H1 (cell line): ENCODE data around the gene OPA3. TPM values are rescaled to one million over a fixed set of nuclear protein-coding genes. Genes with fewer than 3 reads are reported as not detected.

Source experiments
- CTCF ChIA-PET: fragments of 300-600 bp; sonication (Branson Sonifier 250); formaldehyde crosslinking; loops from one replicate; lab custom pipeline; 2021; ENCODE audit not compliant: partially characterized antibody; lab: Charles Lee
- POLR2A ChIA-PET: fragments of 300-600 bp; sonication (Branson Sonifier 250); formaldehyde crosslinking; loops from one replicate; lab custom pipeline; 2021; ENCODE audit warnings: inconsistent platforms; ENCODE audit not compliant: partially characterized antibody; lab: Charles Lee
- DNase-seq, 2 experiments: peaks; one replicate each; pipeline versions ENCODE4 v3.0.0 to v3.0.0-alpha.2; 2010 to 2022; ENCODE audit warnings: low spot score in 2 of 2, low read depth in 1 of 2, mixed read lengths in 1 of 2
- FAIRE-seq: peaks from 2 replicates; lab custom pipeline; 2011; peaks lifted over from hg19 to GRCh38; lab: Jason Lieb, UNC
- H2AFZ ChIP-seq: 2 replicates; pipeline ENCODE4 v1.8.1; 2012; ENCODE audit warnings: low read length, inconsistent platforms
- H2AK5ac ChIP-seq: 2 replicates; pipeline ENCODE4 v1.6.1; 2013; ENCODE audit warnings: low read depth, low read length
- H2BK120ac ChIP-seq: replicated peaks from 2 replicates; pipeline ENCODE3; 2013; ENCODE audit warnings: low read depth, low read length, inconsistent platforms
- H2BK12ac ChIP-seq: 2 replicates; pipeline ENCODE4 v1.6.1; 2013; ENCODE audit warnings: low read depth, low read length
- H2BK15ac ChIP-seq: 2 replicates; pipeline ENCODE4 v1.6.1; 2013; ENCODE audit warnings: low read length
- H2BK20ac ChIP-seq: 2 replicates; pipeline ENCODE4 v1.6.1; 2013; ENCODE audit warnings: low read length
- H2BK5ac ChIP-seq: 2 replicates; pipeline ENCODE4 v1.6.1; 2013; ENCODE audit warnings: low read depth, low read length
- H3K14ac ChIP-seq: 2 replicates; pipeline ENCODE4 v1.6.1; 2013; ENCODE audit warnings: inconsistent platforms; ENCODE audit not compliant: insufficient read length
- H3K18ac ChIP-seq: 2 replicates; pipeline ENCODE4 v1.6.1; 2013; ENCODE audit warnings: low read length; ENCODE audit errors: extremely low read depth
- H3K23ac ChIP-seq: 2 replicates; pipeline ENCODE4 v1.6.1; 2013; ENCODE audit warnings: inconsistent platforms; ENCODE audit not compliant: insufficient read length
- H3K23me2 ChIP-seq: 2 replicates; pipeline ENCODE4 v1.6.1; 2013; ENCODE audit warnings: low read depth, low read length
- H3K27ac ChIP-seq: 2 replicates; pipeline ENCODE4 v1.6.1; 2011; ENCODE audit warnings: low read depth, low read length, inconsistent platforms
- H3K27me3 ChIP-seq, 4 experiments: replicated peaks in 1 of 4; 1 replicate in 1 of 4; 2 replicates in 3 of 4; pipeline versions ENCODE4 v1.6.1 to v1.8.1; 2011 to 2013; ENCODE audit warnings: low read length in 3 of 4, mild to moderate bottlenecking in 3 of 4, inconsistent platforms in 2 of 4, mixed read lengths in 2 of 4, moderate library complexity in 1 of 4; ENCODE audit not compliant: control insufficient read depth in 3 of 4, insufficient read depth in 3 of 4; ENCODE audit errors: extremely low read depth in 1 of 4
- H3K36me3 ChIP-seq, 4 experiments: 2 replicates each; pipeline versions ENCODE4 v1.6.1 to v1.8.1; 2011 to 2013; ENCODE audit warnings: mild to moderate bottlenecking in 4 of 4, low read length in 3 of 4, moderate library complexity in 2 of 4, control low read depth in 1 of 4, inconsistent platforms in 1 of 4; ENCODE audit not compliant: insufficient read depth in 4 of 4, control insufficient read depth in 2 of 4
- H3K4ac ChIP-seq: replicated peaks from 2 replicates; pipeline ENCODE3; 2013; ENCODE audit warnings: low read length, low read depth, mixed read lengths, inconsistent platforms; ENCODE audit not compliant: insufficient read length
- H3K4me1 ChIP-seq, 4 experiments: replicated peaks in 1 of 4; 1 replicate in 1 of 4; 2 replicates in 3 of 4; pipeline versions ENCODE4 v1.6.1 to v1.8.1; 2011 to 2013; ENCODE audit warnings: low read length in 3 of 4, inconsistent platforms in 2 of 4, mixed read lengths in 1 of 4; ENCODE audit not compliant: insufficient read depth in 4 of 4, control insufficient read depth in 3 of 4
- H3K4me2 ChIP-seq, 2 experiments: 2 replicates each; pipeline versions ENCODE4 v1.6.1 to v1.8.1; 2011 to 2013; ENCODE audit warnings: low read depth in 2 of 2, low read length in 2 of 2, control low read depth in 1 of 2, inconsistent platforms in 1 of 2, mild to moderate bottlenecking in 1 of 2; ENCODE audit not compliant: insufficient read depth in 1 of 2
- H3K4me3 ChIP-seq, 4 experiments: fragments of 200-600, 300-600 bp in 1 of 4; sonication (generic), shearing (Covaris generic), sonication (Bioruptor Twin) in 1 of 4; 2 replicates each; pipeline versions ENCODE4 v1.5.1 to v1.8.1; 2011 to 2016; ENCODE audit warnings: low read length in 4 of 4, low read depth in 3 of 4, control low read depth in 2 of 4, inconsistent platforms in 2 of 4, mild to moderate bottlenecking in 2 of 4, mixed read lengths in 1 of 4, moderate library complexity in 1 of 4; ENCODE audit not compliant: insufficient read depth in 2 of 4; ENCODE audit errors: extremely low read depth in 1 of 4
- H3K56ac ChIP-seq: replicated peaks from 2 replicates; pipeline ENCODE3; 2013; ENCODE audit warnings: low read depth, mild to moderate bottlenecking, mixed read lengths, low read length, inconsistent platforms; ENCODE audit not compliant: insufficient read length
- H3K79me1 ChIP-seq: 2 replicates; pipeline ENCODE4 v1.6.1; 2013; ENCODE audit warnings: low read depth, low read length, control low read depth
- H3K79me2 ChIP-seq, 2 experiments: 2 replicates each; pipeline versions ENCODE4 v1.6.1 to v1.8.1; 2012 to 2013; ENCODE audit warnings: low read length in 2 of 2, mild to moderate bottlenecking in 2 of 2, inconsistent platforms in 1 of 2; ENCODE audit not compliant: insufficient read depth in 2 of 2, control insufficient read depth in 1 of 2
- H3K9ac ChIP-seq, 4 experiments: replicated peaks in 1 of 4; 1 replicate in 1 of 4; 2 replicates in 3 of 4; pipeline versions ENCODE4 v1.6.1 to v1.8.1; 2011 to 2013; ENCODE audit warnings: low read depth in 3 of 4, low read length in 3 of 4, control low read depth in 2 of 4, mild to moderate bottlenecking in 2 of 4, moderate library complexity in 2 of 4, inconsistent platforms in 1 of 4; ENCODE audit errors: extremely low read depth in 1 of 4
- H3K9me3 ChIP-seq, 2 experiments: 2 replicates each; pipeline versions ENCODE4 v1.6.1 to v1.8.1; 2012 to 2013; ENCODE audit warnings: mild to moderate bottlenecking in 2 of 2, moderate library complexity in 2 of 2, control low read depth in 1 of 2, inconsistent platforms in 1 of 2, low read depth in 1 of 2, low read length in 1 of 2, mixed read lengths in 1 of 2; ENCODE audit not compliant: insufficient read depth in 2 of 2
- H4K20me1 ChIP-seq, 2 experiments: replicated peaks in 1 of 2; 2 replicates each; pipeline versions ENCODE3 to v1.8.1; 2011 to 2013; ENCODE audit warnings: inconsistent platforms in 2 of 2, low read length in 2 of 2, mild to moderate bottlenecking in 1 of 2; ENCODE audit not compliant: insufficient read depth in 2 of 2, control insufficient read depth in 1 of 2
- H4K5ac ChIP-seq: 2 replicates; pipeline ENCODE4 v1.6.1; 2013; ENCODE audit warnings: low read length, low read depth, mixed read lengths, inconsistent platforms; ENCODE audit not compliant: insufficient read length
- H4K8ac ChIP-seq: 2 replicates; pipeline ENCODE4 v1.8.0; 2013; ENCODE audit warnings: mild to moderate bottlenecking, moderate library complexity, low read length, inconsistent platforms; ENCODE audit not compliant: insufficient read depth; ENCODE audit errors: extremely low read depth
- H4K91ac ChIP-seq: replicated peaks from 2 replicates; pipeline ENCODE3; 2013; ENCODE audit warnings: low read length, mixed read lengths, inconsistent platforms; ENCODE audit not compliant: insufficient read length
- ASH2L ChIP-seq: fragments of 200-600, 300-600 bp; sonication (generic); IDR thresholded peaks from one replicate; pipeline ENCODE4 v1.7.1; 2017; ENCODE audit warnings: low read length
- E2F6 ChIP-seq: IDR thresholded peaks from 2 replicates; pipeline ENCODE4 v1.6.1; 2012; ENCODE audit warnings: inconsistent platforms
- EGR1 ChIP-seq: IDR thresholded peaks from 2 replicates; pipeline ENCODE4 v1.6.1; 2011; ENCODE audit warnings: low read depth, low read length, borderline replicate concordance
- HDAC2 ChIP-seq, 2 experiments: fragments of 300-600 bp in 1 of 2; sonication (generic) in 1 of 2; IDR thresholded peaks; 2 replicates each; pipeline ENCODE4 v1.6.1; 2011 to 2012; ENCODE audit warnings: low read depth in 2 of 2, low read length in 2 of 2, mild to moderate bottlenecking in 2 of 2, moderate library complexity in 2 of 2, borderline replicate concordance in 1 of 2, inconsistent platforms in 1 of 2
- KDM1A ChIP-seq: fragments of 200-600, 300-600 bp; sonication (generic); IDR thresholded peaks from 2 replicates; pipeline ENCODE4 v1.7.1; 2016; ENCODE audit warnings: mild to moderate bottlenecking, low read length, borderline replicate concordance
- KDM5A ChIP-seq: fragments of 200-600 bp; IDR thresholded peaks from 2 replicates; pipeline ENCODE4 v1.7.1; 2012; ENCODE audit warnings: mild to moderate bottlenecking, low read length, inconsistent platforms, mixed read lengths
- NANOG ChIP-seq: IDR thresholded peaks from 2 replicates; pipeline ENCODE4 v1.6.1; 2011; ENCODE audit warnings: low read length, low read depth, mild to moderate bottlenecking, inconsistent platforms; ENCODE audit not compliant: insufficient read depth, poor library complexity, severe bottlenecking
- NRF1 ChIP-seq: IDR thresholded peaks from 2 replicates; pipeline ENCODE4 v1.6.1; 2011; ENCODE audit warnings: mild to moderate bottlenecking, low read depth, low read length, improper control_type of control experiment
- RAD21 ChIP-seq, 2 experiments: IDR thresholded peaks in 1 of 2; conservative IDR thresholded peaks in 1 of 2; 2 replicates each; pipeline ENCODE4 v1.6.1; 2011; ENCODE audit warnings: low read depth in 2 of 2, low read length in 2 of 2, improper control_type of control experiment in 1 of 2, inconsistent platforms in 1 of 2, mild to moderate bottlenecking in 1 of 2, moderate library complexity in 1 of 2
- RBBP5 ChIP-seq: IDR thresholded peaks from 2 replicates; pipeline ENCODE4 v1.7.1; 2012; ENCODE audit warnings: low read depth, mild to moderate bottlenecking, inconsistent platforms, low read length, moderate library complexity, borderline replicate concordance
- SIRT6 ChIP-seq: IDR thresholded peaks from one replicate; pipeline ENCODE4 v1.7.1; 2012; ENCODE audit warnings: low read length, inconsistent platforms
- TAF7 ChIP-seq: optimal IDR thresholded peaks from 2 replicates; pipeline ENCODE3; 2011; ENCODE audit warnings: low read depth, mild to moderate bottlenecking, inconsistent platforms, low read length, moderate library complexity, borderline replicate concordance
- WGBS, 2 experiments: shearing (Covaris generic) in 1 of 2; methylation state at CpG; one replicate each; pipeline versions ENCODE4 v1.1.6 to v1.1.7; 2013 to 2015; ENCODE audit warnings: low lambda C conversion rate in 2 of 2, mixed read lengths in 2 of 2, inconsistent platforms in 1 of 2, low coverage in 1 of 2, missing lambda C conversion rate in 1 of 2; ENCODE audit not compliant: insufficient replicate concordance in 2 of 2, insufficient coverage in 1 of 2, insufficient read length in 1 of 2; ENCODE audit errors: extremely low coverage in 1 of 2, missing lambda C conversion rate in 1 of 2; 5-methylcytosine and 5-hydroxymethylcytosine counted together
- polyA plus RNA-seq, 7 experiments: library from polyadenylated mRNA; depleted of rRNA in 3 of 7; stranded (reverse) in 5 of 7; unstranded in 2 of 7; fragments of >200 nt in 5 of 7; fragments of 200-250 nt in 2 of 7; gene quantifications; 1 replicate in 5 of 7; 2 replicates in 1 of 7; 4 replicates in 1 of 7; pipeline versions ENCODE4 v1.2.1 to v1.2.3, GENCODE V29; 2011 to 2013; ENCODE audit warnings: missing spikeins in 2 of 7, mixed read lengths in 2 of 7
- total RNA-seq: library from RNA; stranded (reverse); fragmentation: NEBNext Ultra II Directional; extraction: Animal tissue kit (Norgen Biotek cat#: 25700); gene quantifications from 2 replicates; pipeline ENCODE4 v1.2.1, GENCODE V29; 2021

The OPA3 gene
- total and polyA plus RNA-seq, 2 of the 8 experiments (the other 6 are each of a cell fraction or from before 2014, with no cell fraction given), result 12.5 to 14.5 TPM

- H3K14ac ChIP-seq, result no peak overlapping the region
- CTCF ChIA-PET, result interaction anchor here (1.0 to 2.4 kb wide), 6 partner anchors 10 to 48 kb away, joined by 3 to 15 read pairs (median 3); no protein-coding TSS in a partner anchor
- H3K56ac ChIP-seq, result no peak overlapping the region
- DNase-seq (no peak), FAIRE-seq (no peak)
- H3K9ac ChIP-seq, result peak overlapping the region in 1 of 4 experiments; percentile 29; a peak in 2 of 7 replicates
- H3K4me1 ChIP-seq, result peaks cover 3 to 8% (median 6%) of the 10 kb centered on the region in 4 experiments; a peak in 6 of 7 replicates
- H2BK5ac ChIP-seq, result peak overlapping the region; percentile 96
- H2BK20ac ChIP-seq, result no peak overlapping the region
- 0 out of 2 replicates have a peak overlapping the region, but pooled peaks have one; percentile 66 for H4K8ac ChIP-seq
- POLR2A ChIA-PET, result interaction anchor here (0.6 to 3.2 kb wide), 3 partner anchors 11 to 238 kb away, joined by 3 to 25 read pairs (median 3); no protein-coding TSS in a partner anchor
- H3K4ac ChIP-seq, result peak overlapping the region; percentile 19
- no peaks in the 10 kb centered on the region for H3K27me3 ChIP-seq
- H3K23me2 ChIP-seq, result peaks cover 7% of the 10 kb centered on the region; the same call in 1 of the 2 replicates
- peaks cover 31 to 66% of the 10 kb centered on the region in 2 experiments for H3K79me2 ChIP-seq
- H3K79me1 ChIP-seq, result peaks cover 19% of the 10 kb centered on the region
- H3K36me3 ChIP-seq, result no peaks in the 10 kb centered on the region
- H3K4me3 ChIP-seq, result peak overlapping the region; percentile 48 to 97 (median 64)
- H3K18ac ChIP-seq, result peak overlapping the region; percentile 85; the same call in 1 of the 2 replicates
- H3K23ac ChIP-seq, result no peak overlapping the region
- H2AK5ac ChIP-seq, result peak overlapping the region; percentile 24; the same call in 1 of the 2 replicates
- H2BK12ac ChIP-seq, result peak overlapping the region; percentile 50; the same call in 1 of the 2 replicates
- no peaks in the 10 kb centered on the region for H3K9me3 ChIP-seq
- peak overlapping the region; percentile 56 to 93 for H3K4me2 ChIP-seq
- no peak overlapping the region for H2BK120ac ChIP-seq
- no peak overlapping the region for H2AFZ ChIP-seq
- H4K5ac ChIP-seq, result no peak overlapping the region
- WGBS, 2 experiments, result 42% methylated on average over 3 of the region's 3 CpGs; no CpG with 5 or more reads in 1 of the 2 experiments
- H4K91ac ChIP-seq, result peak overlapping the region; percentile 81
- H2BK15ac ChIP-seq, result 0 out of 2 replicates have a peak overlapping the region, but pooled peaks have one; percentile 88
- peaks cover 9 to 18% of the 10 kb centered on the region in 2 experiments for H4K20me1 ChIP-seq
- peak overlapping the region; percentile 5; the same call in 1 of the 2 replicates for H3K27ac ChIP-seq
- no peak for TF ChIP-seq E2F6
- TF ChIP-seq TAF7, result no peak
- no peak for TF ChIP-seq KDM1A
- no peak for TF ChIP-seq NANOG
- no peak for TF ChIP-seq RBBP5
- TF ChIP-seq NRF1, result no peak
- no peak for TF ChIP-seq SIRT6
- TF ChIP-seq ASH2L, result no peak
- no peak for TF ChIP-seq RAD21 (IDR thresholded peaks at IDR 0.05 in 1 of 2, conservative IDR thresholded peaks at IDR 0.05 in 1 of 2; ENCODE audit: low read depth in 2 of 2, low read length in 2 of 2)
- TF ChIP-seq HDAC2 (IDR thresholded peaks at IDR 0.05; ENCODE audit: borderline replicate concordance in 1 of 2, low read depth in 2 of 2, low read length in 2 of 2), result no peak
- no peak for TF ChIP-seq KDM5A
- TF ChIP-seq EGR1, result no peak
Measured at GRCh38 chr19:45509692-45510015, 74.9 kb downstream of the OPA3 start.
